ENCODE data around the gene GRIK1. TPM values are rescaled to one million over a fixed set of nuclear protein-coding genes. Genes with fewer than 3 reads are reported as not detected.

GRIK1 gene
- total RNA-seq, 2 donors from 2014 or later: not detected

Other genes starting within 250 kb of the GRIK1 start
- not detected for gene CLDN17, start 226.8 kb upstream of the GRIK1 start, total RNA-seq